ENCODE data around the gene LDB2. TPM values are rescaled to one million over a fixed set of nuclear protein-coding genes. Genes with fewer than 3 reads are reported as not detected.

LDB2 gene
- total and polyA plus RNA-seq, 2 of the 8 experiments (the other 6 are each of a cell fraction or from before 2014, with no cell fraction given) = 57.0 to 140 TPM

DNA sequence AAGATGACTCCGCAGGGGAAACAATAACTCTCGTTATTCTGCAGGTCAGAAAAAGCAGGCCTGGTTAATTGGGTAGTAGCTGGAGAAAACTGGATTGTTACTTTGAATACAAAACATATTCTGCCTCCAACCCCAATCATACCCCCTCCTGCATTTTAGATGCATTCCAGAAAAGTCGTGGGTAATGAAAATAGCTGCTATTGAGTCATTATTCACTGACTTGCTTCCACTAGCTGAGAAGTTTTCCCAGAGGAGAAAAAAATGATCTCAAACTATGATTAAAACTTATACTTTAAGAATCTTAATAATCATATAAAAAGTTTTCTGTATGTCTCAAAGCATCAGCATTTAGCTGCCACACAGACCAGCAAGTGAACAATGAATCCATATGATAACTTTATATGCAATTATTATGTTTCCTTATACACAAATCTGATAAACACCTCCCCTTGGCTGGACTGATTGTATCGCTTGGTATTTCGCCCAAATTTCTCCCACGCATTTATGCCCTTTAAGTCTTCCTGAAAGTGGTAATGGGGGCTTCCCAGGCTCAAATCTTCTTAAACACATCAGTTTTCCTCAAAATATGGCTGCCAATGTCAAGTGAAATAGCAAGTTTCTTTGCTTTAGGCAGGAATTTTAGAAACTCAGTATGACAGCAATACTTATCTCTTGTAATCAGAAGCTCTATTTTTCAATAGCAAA, 181.0 kb downstream of the LDB2 start:
- H3K4me2 ChIP-seq (ENCODE audit: insufficient read depth in 1 of 2, low read depth in 2 of 2, low read length in 2 of 2) = no peak overlapping the region
- no peak for FAIRE-seq
- DNase-seq (ENCODE audit: low read depth in 1 of 2, low spot score in 2 of 2) = no peak
- TF ChIP-seq SP4 (IDR thresholded peaks at IDR 0.05; ENCODE audit: low read length) = no peak
- TF ChIP-seq KDM4A (IDR thresholded peaks at IDR 0.05; ENCODE audit: low read depth, low read length, severe bottlenecking) = no peak
- TF ChIP-seq CHD2 (IDR thresholded peaks at IDR 0.05; ENCODE audit: low read length) = no peak
- TF ChIP-seq KDM1A (IDR thresholded peaks at IDR 0.05; ENCODE audit: borderline replicate concordance, low read length) = no peak
- TF ChIP-seq GABPA (IDR thresholded peaks at IDR 0.05; ENCODE audit: borderline replicate concordance, insufficient read depth, low read length) = no peak
- TF ChIP-seq SIN3A (conservative IDR thresholded peaks at IDR 0.05 in 1 of 2, IDR thresholded peaks at IDR 0.05 in 1 of 2; ENCODE audit: low read depth in 1 of 2, low read length in 2 of 2) = no peak
- no peak for TF ChIP-seq SRF (IDR thresholded peaks at IDR 0.05; ENCODE audit: low read depth, low read length)
- TF ChIP-seq, protein P1, sequence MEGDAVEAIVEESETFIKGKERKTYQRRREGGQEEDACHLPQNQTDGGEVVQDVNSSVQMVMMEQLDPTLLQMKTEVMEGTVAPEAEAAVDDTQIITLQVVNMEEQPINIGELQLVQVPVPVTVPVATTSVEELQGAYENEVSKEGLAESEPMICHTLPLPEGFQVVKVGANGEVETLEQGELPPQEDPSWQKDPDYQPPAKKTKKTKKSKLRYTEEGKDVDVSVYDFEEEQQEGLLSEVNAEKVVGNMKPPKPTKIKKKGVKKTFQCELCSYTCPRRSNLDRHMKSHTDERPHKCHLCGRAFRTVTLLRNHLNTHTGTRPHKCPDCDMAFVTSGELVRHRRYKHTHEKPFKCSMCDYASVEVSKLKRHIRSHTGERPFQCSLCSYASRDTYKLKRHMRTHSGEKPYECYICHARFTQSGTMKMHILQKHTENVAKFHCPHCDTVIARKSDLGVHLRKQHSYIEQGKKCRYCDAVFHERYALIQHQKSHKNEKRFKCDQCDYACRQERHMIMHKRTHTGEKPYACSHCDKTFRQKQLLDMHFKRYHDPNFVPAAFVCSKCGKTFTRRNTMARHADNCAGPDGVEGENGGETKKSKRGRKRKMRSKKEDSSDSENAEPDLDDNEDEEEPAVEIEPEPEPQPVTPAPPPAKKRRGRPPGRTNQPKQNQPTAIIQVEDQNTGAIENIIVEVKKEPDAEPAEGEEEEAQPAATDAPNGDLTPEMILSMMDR (IDR thresholded peaks at IDR 0.05; ENCODE audit: control extremely low read depth in 1 of 3, insufficient read depth in 1 of 3, low read depth in 1 of 3, low read length in 3 of 3) = no peak
- TF ChIP-seq POLR2AphosphoS5 (IDR thresholded peaks at IDR 0.05; ENCODE audit: low read depth, low read length) = no peak
- no peak for TF ChIP-seq BCL11A (IDR thresholded peaks at IDR 0.05; ENCODE audit: low read depth in 2 of 2, low read length in 2 of 2)

More for the DNA sequence above, 181.0 kb downstream of the LDB2 start:
- Histone ChIP-seq H2BK12ac (ENCODE audit: low read depth, low read length) (no peak overlapping the region), H2AFZ (ENCODE audit: low read length) (no peak overlapping the region), H3K79me2 (ENCODE audit: control insufficient read depth in 1 of 2, insufficient read depth in 2 of 2, low read length in 2 of 2) (no peaks in the 10 kb centered on the region), H3K18ac (ENCODE audit: extremely low read depth, low read length) (no peak overlapping the region), H3K9me3 (ENCODE audit: insufficient read depth in 2 of 2, low read depth in 1 of 2, low read length in 1 of 2) (peaks cover 0 to 3% of the 10 kb centered on the region in 2 experiments; a peak in 1 of 4 replicates), H3K27me3 (replicated peaks in 1 of 4; ENCODE audit: control insufficient read depth in 3 of 4, extremely low read depth in 1 of 4, insufficient read depth in 3 of 4, low read length in 3 of 4) (no peaks in the 10 kb centered on the region), H2BK15ac (ENCODE audit: low read length) (no peak overlapping the region), H4K91ac (replicated peaks; ENCODE audit: insufficient read length, low read length) (no peak overlapping the region), H3K4me3 (ENCODE audit: extremely low read depth in 1 of 4, insufficient read depth in 2 of 4, low read depth in 3 of 4, low read length in 4 of 4) (no peak overlapping the region), H3K27ac (ENCODE audit: low read depth, low read length) (no peak overlapping the region), H2AK5ac (ENCODE audit: low read depth, low read length) (no peak overlapping the region), H4K20me1 (replicated peaks in 1 of 2; ENCODE audit: control insufficient read depth in 1 of 2, insufficient read depth in 2 of 2, low read length in 2 of 2) (peaks cover 0 to 2% of the 10 kb centered on the region in 2 experiments), H4K8ac (ENCODE audit: extremely low read depth, insufficient read depth, low read length) (no peak overlapping the region), H4K5ac (ENCODE audit: insufficient read length, low read depth, low read length) (no peak overlapping the region), H3K14ac (ENCODE audit: insufficient read length) (no peak overlapping the region), H3K56ac (replicated peaks; ENCODE audit: insufficient read length, low read depth, low read length) (no peak overlapping the region), H3K4me1 (replicated peaks in 1 of 4; ENCODE audit: control insufficient read depth in 3 of 4, insufficient read depth in 4 of 4, low read length in 3 of 4) (no peaks in the 10 kb centered on the region), H3K23ac (ENCODE audit: insufficient read length) (no peak overlapping the region), H3K4ac (replicated peaks; ENCODE audit: insufficient read length, low read depth, low read length) (no peak overlapping the region), H3K79me1 (ENCODE audit: low read depth, low read length) (no peaks in the 10 kb centered on the region), H2BK5ac (ENCODE audit: low read depth, low read length) (no peak overlapping the region), H2BK20ac (ENCODE audit: low read length) (no peak overlapping the region), H3K36me3 (ENCODE audit: control insufficient read depth in 2 of 4, insufficient read depth in 4 of 4, low read length in 3 of 4) (no peaks in the 10 kb centered on the region), H3K9ac (replicated peaks in 1 of 4; ENCODE audit: extremely low read depth in 1 of 4, low read depth in 3 of 4, low read length in 3 of 4) (no peak overlapping the region), H2BK120ac (replicated peaks; ENCODE audit: low read depth, low read length) (no peak overlapping the region), H3K23me2 (ENCODE audit: low read depth, low read length) (no peaks in the 10 kb centered on the region)
- ChIA-PET POLR2A (ENCODE audit: partially characterized antibody) (interaction anchor here (1.1 kb wide), 1 partner anchor 9 kb away, joined by 3 read pairs; no protein-coding TSS in a partner anchor), CTCF (ENCODE audit: partially characterized antibody) (interaction anchor here (0.9 to 1.1 kb wide), 3 partner anchors 29 to 94 kb away, joined by 3 to 4 read pairs (median 3); no protein-coding TSS in a partner anchor)
- 90% methylated on average over 6 of the region's 6 CpGs; no CpG with 5 or more reads in 1 of the 2 experiments for WGBS, 2 experiments (ENCODE audit: extremely low coverage in 1 of 2, insufficient coverage in 1 of 2, insufficient read length in 1 of 2, insufficient replicate concordance in 2 of 2, low coverage in 1 of 2, low lambda C conversion rate in 2 of 2, missing lambda C conversion rate in 1 of 2)

Measured in H1 (cell line).